Ovary (tissue), 9 donors: Measurements from ENCODE around the gene ADAMTS4. TPM values are rescaled to one million over a fixed set of nuclear protein-coding genes. Genes with fewer than 3 reads are reported as not detected.
"Not testable (repeated sequence)": the region's sequence is repeated elsewhere in the genome, so short reads cannot be mapped to it uniquely, and the experiment has no call there.

Experiments
- DNase-seq, 5 donors: peaks; one replicate each; pipeline ENCODE4 v3.0.0-alpha.2; 2019 to 2020
- H3K27ac ChIP-seq, 2 donors: fragments of 200-600 bp; one replicate each; pipeline versions ENCODE4 v1.5.1 to v1.8.0; 2019 to 2022
- H3K27me3 ChIP-seq: fragments of 200-600 bp; one replicate; pipeline ENCODE4 v1.8.0; 2022
- H3K36me3 ChIP-seq: fragments of 200-600 bp; sonication (generic); one replicate; pipeline ENCODE4 v1.5.1; 2019
- H3K4me1 ChIP-seq: one replicate; pipeline ENCODE4 v1.8.1; 2013; ENCODE audit warnings: mild to moderate bottlenecking, moderate library complexity; ENCODE audit not compliant: insufficient read depth
- H3K4me3 ChIP-seq: fragments of 200-600 bp; sonication (generic); one replicate; pipeline ENCODE4 v1.5.1; 2017
- H3K9me3 ChIP-seq, 2 donors: fragments of 200-600 bp in 1 of 2; sonication (generic) in 1 of 2; one replicate each; pipeline versions ENCODE4 v1.5.1 to v1.8.1; 2013 to 2019; ENCODE audit warnings: mild to moderate bottlenecking in 1 of 2, moderate library complexity in 1 of 2
- EP300 ChIP-seq: sonication (generic); formaldehyde crosslinking; IDR thresholded peaks from one replicate; pipeline ENCODE4 v1.6.1; 2017; ENCODE audit warnings: antibody characterized with exemption
- POLR2A ChIP-seq: fragments of 450-650 bp; IDR thresholded peaks from one replicate; pipeline ENCODE4 v1.6.1; 2017; ENCODE audit warnings: antibody characterized with exemption, mild to moderate bottlenecking, moderate library complexity
- WGBS, 3 donors: extraction: QIAGEN DNeasy Blood & Tissue Kit in 1 of 3; methylation state at CpG; one replicate each; pipeline versions ENCODE4 v1.1.5 to v1.1.7; 2013 to 2017; 5-methylcytosine and 5-hydroxymethylcytosine counted together
- intact Hi-C, 4 donors: fragments of 100-400 bp; cut with DNase I; formaldehyde crosslinking; loops; one replicate each; pipeline versions ENCODE4 v1.11.0 to v1.15.1; 2022 to 2023
- polyA plus RNA-seq, 2 donors: library from polyadenylated mRNA; stranded (reverse); fragments of 200-250 nt in 1 of 2; fragments of 350-450 nt in 1 of 2; fragmentation: Illumina TruSeq in 1 of 2; extraction: RNeasy Lipid Tissue Mini Kit (QIAGEN cat#74804) in 1 of 2; gene quantifications; one replicate each; pipeline ENCODE4 v1.2.3, GENCODE V29; 2013 to 2014
- total RNA-seq, 7 donors: library from RNA; depleted of rRNA in 2 of 7; stranded (reverse); fragments of >200 nt in 2 of 7; fragmentation: NEBNext Ultra II Directional in 3 of 7; extraction: Animal tissue kit (Norgen Biotek cat#: 25700) in 3 of 7; gene quantifications; one replicate each; pipeline versions ENCODE4 v1.1.0 to v1.2.4, GENCODE V29; 2016 to 2023
- TF ChIP-seq, protein P1 (sequence below), 3 donors: fragments of 450-650 bp in 2 of 3; fragments of 200-600 bp in 1 of 3; IDR thresholded peaks; one replicate each; pipeline versions ENCODE4 v1.5.1 to v1.8.0; 2016 to 2022; ENCODE audit warnings: antibody characterized with exemption in 3 of 3, mild to moderate bottlenecking in 1 of 3
- donor health status: DM: no; HTN: no; CAD: no; lungs with moderate emphysema.
- donor health status: DM: no; HTN: no; CAD: no.
- donor health status: Bipolar disorder and iron deficiency.
- donor health status: DM: yes; HTN: yes; CAD: no.
- donor health status: DM: no; HTN: no; CAD: no.
- donor health status: DM: yes; HTN: yes; CAD: no.

ADAMTS4 gene
- total and polyA plus RNA-seq, 9 donors, result 0.90 to 437 (median 85.8) TPM

DNA sequence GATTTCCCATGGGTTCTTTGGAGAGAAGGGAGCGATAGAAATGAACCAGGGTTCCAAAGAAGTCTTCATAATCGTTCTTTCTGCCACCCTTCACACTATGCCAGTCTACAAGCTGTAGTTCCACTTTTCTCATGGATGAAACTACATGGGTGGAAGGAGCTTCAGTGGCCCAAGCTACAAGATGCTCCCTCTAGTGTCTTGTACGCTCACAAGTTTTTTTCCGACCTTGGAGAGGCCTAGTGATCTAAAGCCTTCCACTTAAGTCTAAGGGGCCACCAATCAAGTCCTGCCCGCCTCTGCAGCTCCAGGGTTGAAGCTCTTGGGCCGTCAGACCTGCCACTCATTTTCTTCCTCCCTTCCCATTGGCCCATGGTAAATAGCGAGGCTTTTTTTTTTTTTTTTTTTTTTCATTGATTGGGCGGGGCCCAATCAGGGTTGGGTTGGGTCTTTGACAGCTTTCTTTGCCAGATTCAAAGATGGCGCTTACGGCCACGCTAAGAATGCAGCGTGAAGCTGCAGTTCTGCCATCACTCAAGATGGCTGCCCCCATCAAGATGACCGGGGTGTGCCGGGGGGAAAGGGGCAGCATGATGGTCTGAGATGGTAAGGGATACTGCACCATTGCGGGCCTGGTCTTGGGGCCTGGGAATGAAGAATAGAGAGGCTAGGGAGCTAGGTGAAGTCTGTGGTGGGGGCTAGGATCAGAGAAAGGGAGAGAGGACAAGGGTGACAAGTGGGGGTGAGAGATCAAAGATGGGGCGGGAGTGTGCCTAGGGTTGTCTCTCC, 26.9 kb upstream of the ADAMTS4 start, which contains the start of gene TOMM40L:
TOMM40L (plus strand) TSS at position 527 of the 786 bp plus-strand sequence. CDS start 430 bp downstream, outside the sequence.
- Histone ChIP-seq H3K4me3 (peak within 1 kb of the TSS; percentile 58), H3K27me3 (no peaks in the 10 kb centered on the region), H3K9me3 (no peaks in the 10 kb centered on the region), H3K4me1 (peaks cover 5% of the 10 kb centered on the region), H3K36me3 (no peaks in the 10 kb centered on the region), H3K27ac (peak within 1 kb of the TSS in 1 of 2 donors; percentile 49)
- TF ChIP-seq POLR2A (peak; percentile 10), EP300 (no peak)
- TF ChIP-seq, protein P1, sequence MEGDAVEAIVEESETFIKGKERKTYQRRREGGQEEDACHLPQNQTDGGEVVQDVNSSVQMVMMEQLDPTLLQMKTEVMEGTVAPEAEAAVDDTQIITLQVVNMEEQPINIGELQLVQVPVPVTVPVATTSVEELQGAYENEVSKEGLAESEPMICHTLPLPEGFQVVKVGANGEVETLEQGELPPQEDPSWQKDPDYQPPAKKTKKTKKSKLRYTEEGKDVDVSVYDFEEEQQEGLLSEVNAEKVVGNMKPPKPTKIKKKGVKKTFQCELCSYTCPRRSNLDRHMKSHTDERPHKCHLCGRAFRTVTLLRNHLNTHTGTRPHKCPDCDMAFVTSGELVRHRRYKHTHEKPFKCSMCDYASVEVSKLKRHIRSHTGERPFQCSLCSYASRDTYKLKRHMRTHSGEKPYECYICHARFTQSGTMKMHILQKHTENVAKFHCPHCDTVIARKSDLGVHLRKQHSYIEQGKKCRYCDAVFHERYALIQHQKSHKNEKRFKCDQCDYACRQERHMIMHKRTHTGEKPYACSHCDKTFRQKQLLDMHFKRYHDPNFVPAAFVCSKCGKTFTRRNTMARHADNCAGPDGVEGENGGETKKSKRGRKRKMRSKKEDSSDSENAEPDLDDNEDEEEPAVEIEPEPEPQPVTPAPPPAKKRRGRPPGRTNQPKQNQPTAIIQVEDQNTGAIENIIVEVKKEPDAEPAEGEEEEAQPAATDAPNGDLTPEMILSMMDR (IDR thresholded peaks at IDR 0.05), result peak; percentile 34 to 68 (median 62)
- DNase-seq, result peak; percentile 80 to 93 (median 85)
- WGBS, 3 donors, result 5 to 7% (median 7%) methylated on average over 16 of the region's 16 CpGs
- intact Hi-C loops, result loop anchor here in 3 of 4 donors (5.0 to 10.0 kb wide), 4 partner anchors 33 to 159 kb away; partner anchors contain the start of gene MPZ (in 1 of the 3)

DNA sequence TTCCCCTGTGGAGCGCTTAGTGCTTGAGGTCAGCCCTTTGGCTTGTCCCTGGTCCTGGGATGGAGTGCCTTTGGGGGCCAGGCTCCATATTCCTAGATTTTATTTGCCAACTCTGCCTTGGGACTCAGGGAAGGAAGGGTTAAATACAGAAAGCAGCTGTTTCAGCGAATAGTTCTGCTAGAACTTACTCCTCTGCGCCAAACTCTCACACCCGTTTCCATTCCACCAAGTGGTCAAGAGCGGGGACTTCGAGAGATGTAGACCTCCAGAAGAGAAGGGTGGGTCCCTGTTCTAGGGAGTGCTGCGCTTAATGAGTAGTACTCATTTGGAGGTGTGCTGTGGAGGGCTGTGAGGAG, 26.3 kb upstream of the ADAMTS4 start:
- no peaks in the 10 kb centered on the region for H3K36me3 ChIP-seq
- whole genome bisulfite sequencing, 3 donors, result 40 to 48% (median 40%) methylated on average over 7 of the region's 7 CpGs
- TF ChIP-seq POLR2A, result no peak
- TF ChIP-seq, protein P1 (IDR thresholded peaks at IDR 0.05), result no peak
- TF ChIP-seq EP300, result no peak
- intact Hi-C loops, result loop anchor here in 3 of 4 donors (5.0 to 10.0 kb wide), 4 partner anchors 33 to 160 kb away; partner anchors contain the start of gene MPZ (in 1 of the 3)
- no peaks in the 10 kb centered on the region for H3K27me3 ChIP-seq
- H3K9me3 ChIP-seq, result no peaks in the 10 kb centered on the region
- peaks cover 5% of the 10 kb centered on the region for H3K4me1 ChIP-seq
- H3K27ac ChIP-seq, result no peak overlapping the region
- H3K4me3 ChIP-seq, result no peak overlapping the region
- DNase-seq, result no peak

DNA sequence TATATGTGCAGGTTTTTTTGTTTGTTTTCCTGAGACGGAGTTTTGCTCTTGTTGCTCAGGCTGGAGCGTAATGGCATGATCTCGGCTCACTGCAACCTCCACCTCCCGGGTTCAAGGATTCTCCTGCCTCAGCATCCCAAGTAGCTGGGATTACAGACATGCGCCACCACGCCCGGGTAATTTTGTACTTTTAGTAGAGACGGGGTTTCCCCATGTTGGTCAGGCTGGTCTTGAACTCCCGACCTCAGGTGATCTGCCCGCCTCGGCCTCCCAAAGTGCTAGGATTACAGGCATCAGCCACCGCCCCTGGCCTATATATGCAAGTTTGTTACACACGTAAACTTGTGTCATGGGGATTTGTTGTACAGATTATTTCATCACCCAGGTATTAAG, 25.8 kb upstream of the ADAMTS4 start:
- not testable (repeated sequence) for H3K9me3 ChIP-seq, H3K27me3 ChIP-seq, H3K4me1 ChIP-seq, DNase-seq, H3K4me3 ChIP-seq, H3K36me3 ChIP-seq, H3K27ac ChIP-seq
- intact Hi-C loops, result loop anchor here in 3 of 4 donors (5.0 to 10.0 kb wide), 4 partner anchors 32 to 160 kb away; partner anchors contain the start of gene MPZ (in 1 of the 3)
- 83 to 85% (median 85%) methylated on average over 13 of the region's 13 CpGs for WGBS, 3 donors

DNA sequence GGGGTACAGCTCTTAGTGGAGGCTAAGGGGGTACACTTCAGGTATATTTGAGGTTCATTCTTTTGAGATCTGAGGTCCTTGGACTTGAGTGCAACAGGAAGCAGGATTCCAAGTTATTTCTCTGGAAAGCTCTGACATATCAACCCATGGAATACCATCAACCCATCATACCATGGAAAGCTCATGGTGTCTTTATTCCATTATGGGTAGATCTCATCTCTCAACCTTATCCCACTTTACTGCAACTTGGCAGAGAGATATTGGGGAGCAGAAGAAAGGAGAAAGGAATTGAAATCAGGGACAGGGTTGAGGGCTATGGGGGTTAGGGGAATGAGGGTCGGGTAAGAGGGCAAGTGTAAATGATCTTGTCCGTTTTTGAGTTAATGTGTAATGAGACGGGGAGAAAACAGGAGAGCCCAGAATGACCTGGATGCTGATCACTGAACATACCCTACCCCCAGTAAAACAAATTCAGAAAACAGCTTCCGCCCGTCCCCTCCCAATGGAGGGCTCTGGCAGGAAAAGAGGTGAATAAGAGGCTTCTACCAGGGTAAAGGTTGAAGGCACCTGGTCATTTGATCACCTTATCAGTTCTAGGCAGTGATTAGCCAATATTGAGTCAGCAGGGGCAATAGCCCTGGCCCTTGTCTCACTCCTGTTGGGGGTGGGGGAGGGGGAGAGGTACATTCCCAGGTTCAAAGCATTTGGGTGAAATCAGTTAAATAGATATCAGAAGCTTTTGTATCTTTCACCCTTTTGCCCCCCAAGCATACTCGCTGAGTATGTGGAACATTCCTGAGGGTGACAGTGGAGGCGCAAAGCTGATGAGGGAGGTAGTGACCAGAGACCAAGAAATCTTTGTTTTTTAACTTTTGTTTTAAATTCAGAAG, 25.2 kb upstream of the ADAMTS4 start:
- WGBS, 3 donors, result 88 to 90% (median 89%) methylated on average over 7 of the region's 7 CpGs
- no peak for DNase-seq
- TF ChIP-seq EP300, result no peak
- TF ChIP-seq, protein P1 (IDR thresholded peaks at IDR 0.05), result no peak
- Histone ChIP-seq H3K4me1 (peaks cover 5% of the 10 kb centered on the region), H3K9me3 (no peaks in the 10 kb centered on the region), H3K27me3 (no peaks in the 10 kb centered on the region), H3K36me3 (no peaks in the 10 kb centered on the region), H3K27ac (no peak overlapping the region), H3K4me3 (no peak overlapping the region)
- intact Hi-C loops, result loop anchor here in 2 of 4 donors (10.0 kb wide), 2 partner anchors 81 to 161 kb away; partner anchors contain the start of gene MPZ (in 1 of the 2)
